Measurements from ENCODE around the gene ZNRF2.

The ZNRF2 gene

GRCh38 chr7:30284298-30285066, at the start of gene ZNRF2:
Gene ZNRF2 (plus strand): TSS chr7:30284597. CDS start chr7:30285358, 761 bp downstream.
- peak; percentile 99 for DNase-seq

GRCh38 chr7:30237271-30237695, 47.1 kb upstream of the ZNRF2 start:
- no peak for DNase-seq

GRCh38 chr7:30238721-30239441, 45.5 kb upstream of the ZNRF2 start:
- no peak for DNase-seq

- DNase-seq: no peak
Measured at GRCh38 chr7:30240106-30240800, 44.1 kb upstream of the ZNRF2 start.

- DNase-seq: no peak
Measured at GRCh38 chr7:30241767-30242166, 42.6 kb upstream of the ZNRF2 start.

- no peak for DNase-seq
Measured at GRCh38 chr7:30244340-30244739, 40.1 kb upstream of the ZNRF2 start.

- DNase-seq: no peak
Measured at GRCh38 chr7:30245913-30246312, 38.5 kb upstream of the ZNRF2 start.

GRCh38 chr7:30246392-30246791, 38.0 kb upstream of the ZNRF2 start:
- no peak for DNase-seq

GRCh38 chr7:30247541-30248401, 36.6 kb upstream of the ZNRF2 start:
- no peak for DNase-seq

- DNase-seq: no peak
Measured at GRCh38 chr7:30249316-30249715, 35.1 kb upstream of the ZNRF2 start.

- peak; percentile 11 for DNase-seq
Measured at GRCh38 chr7:30249986-30250774, 34.2 kb upstream of the ZNRF2 start.

GRCh38 chr7:30251708-30252329, 32.6 kb upstream of the ZNRF2 start:
- no peak for DNase-seq

GRCh38 chr7:30252885-30253795, 31.3 kb upstream of the ZNRF2 start:
- DNase-seq: no peak

GRCh38 chr7:30253796-30254165, 30.6 kb upstream of the ZNRF2 start:
- DNase-seq: no peak

- DNase-seq: no peak
Measured at GRCh38 chr7:30254248-30254647, 30.1 kb upstream of the ZNRF2 start.

GRCh38 chr7:30254717-30255063, 29.7 kb upstream of the ZNRF2 start:
- no peak for DNase-seq

- no peak for DNase-seq
Measured at GRCh38 chr7:30255064-30255769, 29.2 kb upstream of the ZNRF2 start.

- no peak for DNase-seq
Measured at GRCh38 chr7:30256349-30256858, 28.0 kb upstream of the ZNRF2 start.

- DNase-seq: no peak
Measured at GRCh38 chr7:30260246-30260768, 24.1 kb upstream of the ZNRF2 start.
